Cardiac muscle cell (in vitro differentiated cells and primary cell): ENCODE measurements around the gene PIGA. TPM values are rescaled to one million over a fixed set of nuclear protein-coding genes. Genes with fewer than 3 reads are reported as not detected.

Experiments
- DNase-seq, 2 donors: peaks; one replicate each; pipeline versions ENCODE4 v3.0.0 to v3.0.0-alpha.2; 2010 to 2017; ENCODE audit warnings: low read depth in 1 of 2, low spot score in 1 of 2
- H3K27ac ChIP-seq: fragments of 200-600 bp; sonication (generic); 2 replicates; pipeline ENCODE4 v1.5.1; 2016
- H3K27me3 ChIP-seq: fragments of 200-600 bp; sonication (generic); 2 replicates; pipeline ENCODE4 v1.6.0; 2016; ENCODE audit warnings: control low read depth
- H3K36me3 ChIP-seq: fragments of 200-600 bp; sonication (generic); 2 replicates; pipeline ENCODE4 v1.5.1; 2016; ENCODE audit warnings: control low read depth
- H3K4me1 ChIP-seq: fragments of 200-600 bp; sonication (generic); 2 replicates; pipeline ENCODE4 v1.8.1; 2017; ENCODE audit warnings: low read depth, mild to moderate bottlenecking, mixed run types
- H3K4me3 ChIP-seq: fragments of 200-600 bp; sonication (generic); 2 replicates; pipeline ENCODE4 v1.5.1; 2016; ENCODE audit warnings: mild to moderate bottlenecking
- H3K9me3 ChIP-seq: fragments of 200-600 bp; sonication (generic); 2 replicates; pipeline ENCODE4 v1.5.1; 2017; ENCODE audit warnings: low read depth, mild to moderate bottlenecking, control low read depth
- CTCF ChIP-seq: IDR thresholded peaks from 2 replicates; pipeline ENCODE4 v1.5.1; 2012; ENCODE audit warnings: low read depth, mild to moderate bottlenecking, low read length
- polyA plus RNA-seq: library from polyadenylated mRNA; unstranded; fragments of >200 nt; fragmentation: Nextera tagmentation; extraction: Ambion mirVana; gene quantifications from 2 replicates; pipeline ENCODE4 v1.2.1, GENCODE V29; 2016
- total RNA-seq: library from RNA; depleted of rRNA; stranded (reverse); fragments of >200 nt; gene quantifications from 2 replicates; pipeline ENCODE4 v1.2.3, GENCODE V29; 2016

The PIGA gene
- total and polyA plus RNA-seq, 2 experiments from 2014 or later = 6.7 to 12.3 TPM

GRCh38 chrX:15334561-15334960 lies 762 bp downstream of the PIGA start:
- Histone ChIP-seq H3K27me3 (peaks cover 3% of the 10 kb centered on the region), H3K27ac (peak overlapping the region; percentile 78), H3K9me3 (no peaks in the 10 kb centered on the region), H3K4me1 (no peaks in the 10 kb centered on the region), H3K36me3 (no peaks in the 10 kb centered on the region), H3K4me3 (peak overlapping the region; percentile 63)
- TF ChIP-seq CTCF = no peak
- peak in 1 of 2 donors; percentile 26 for DNase-seq

GRCh38 chrX:15328821-15329220 lies 6.5 kb downstream of the PIGA start:
- no peaks in the 10 kb centered on the region for H3K36me3 ChIP-seq

GRCh38 chrX:15328131-15328530 lies 7.2 kb downstream of the PIGA start:
- Histone ChIP-seq H3K4me3 (no peak overlapping the region), H3K27ac (no peak overlapping the region), H3K36me3 (no peaks in the 10 kb centered on the region), H3K9me3 (no peaks in the 10 kb centered on the region), H3K27me3 (no peaks in the 10 kb centered on the region), H3K4me1 (no peaks in the 10 kb centered on the region)
- DNase-seq = no peak
- TF ChIP-seq CTCF = no peak

More at GRCh38 chrX:15328821-15329220, 6.5 kb downstream of the PIGA start:
- Histone ChIP-seq H3K27me3 (no peaks in the 10 kb centered on the region), H3K4me3 (no peak overlapping the region), H3K9me3 (no peaks in the 10 kb centered on the region), H3K4me1 (no peaks in the 10 kb centered on the region), H3K27ac (no peak overlapping the region)
- no peak for DNase-seq
- TF ChIP-seq CTCF = no peak

GRCh38 chrX:15322472-15322871 lies 12.9 kb downstream of the PIGA start:
- Histone ChIP-seq H3K4me1 (peaks cover 3% of the 10 kb centered on the region), H3K27me3 (no peaks in the 10 kb centered on the region), H3K9me3 (no peaks in the 10 kb centered on the region), H3K4me3 (no peak overlapping the region), H3K36me3 (no peaks in the 10 kb centered on the region), H3K27ac (peak overlapping the region; percentile 4)
- DNase-seq = no peak
- TF ChIP-seq CTCF = no peak

- no peak for TF ChIP-seq CTCF
- no peaks in the 10 kb centered on the region for H3K36me3 ChIP-seq
Observed at GRCh38 chrX:15322072-15322471, 13.3 kb downstream of the PIGA start.

GRCh38 chrX:15321447-15321846 lies 13.9 kb downstream of the PIGA start:
- no peak for DNase-seq
- Histone ChIP-seq H3K4me3 (no peak overlapping the region), H3K27ac (peak overlapping the region; percentile 4), H3K4me1 (peaks cover 3% of the 10 kb centered on the region), H3K27me3 (no peaks in the 10 kb centered on the region), H3K9me3 (no peaks in the 10 kb centered on the region), H3K36me3 (no peaks in the 10 kb centered on the region)
- TF ChIP-seq CTCF = no peak

More at GRCh38 chrX:15322072-15322471, 13.3 kb downstream of the PIGA start:
- Histone ChIP-seq H3K4me1 (peaks cover 3% of the 10 kb centered on the region), H3K27me3 (no peaks in the 10 kb centered on the region), H3K4me3 (no peak overlapping the region), H3K9me3 (no peaks in the 10 kb centered on the region), H3K27ac (peak overlapping the region; percentile 4)
- no peak for DNase-seq
